HCT116 (cell line): ENCODE results near the gene MFRP. TPM values are rescaled to one million over a fixed set of nuclear protein-coding genes. Genes with fewer than 3 reads are reported as not detected.

Source experiments
- ATAC-seq: fragments of 200-7000 bp; cut with Tn5 transposase; 2 replicates; pipeline ENCODE4 v1.9.1; 2020; ENCODE audit warnings: mild to moderate bottlenecking, moderate library complexity
- BruUV-seq: library from RNA; stranded (reverse); fragments of 400-500 nt; replicated peaks from 2 replicates; lab custom pipeline; 2021; lab: Mats Ljungman, UMichigan
- CTCF ChIA-PET: fragments of 300-600 bp; sonication (Branson Sonifier 250); formaldehyde crosslinking; loops from one replicate; lab custom pipeline; 2021; ENCODE audit warnings: antibody characterized with exemption; lab: Charles Lee
- POLR2A ChIA-PET: fragments of 300-600, 350-600 bp; sonication (Branson Sonifier 250); formaldehyde crosslinking; loops from one replicate; lab custom pipeline; 2021; ENCODE audit warnings: antibody characterized with exemption; lab: Charles Lee
- RAD21 ChIA-PET, 2 experiments: fragments of 300-600 bp; sonication (Branson Sonifier 250); formaldehyde crosslinking; loops; one replicate each; lab custom pipeline; 2023; ENCODE audit warnings: low total read pairs in 2 of 2; ENCODE audit not compliant: uncharacterized antibody in 2 of 2, unreplicated experiment in 2 of 2, low non-redundant PET in 1 of 2; lab: Charles Lee
- DNase-seq: peaks from one replicate; pipeline ENCODE4 v3.0.0-alpha.2; 2010; ENCODE audit warnings: low read depth, low spot score
- H2AFZ ChIP-seq: fragments of 200-600 bp; shearing (Covaris generic), sonication (generic); 2 replicates; pipeline ENCODE4 v1.6.1; 2017; ENCODE audit warnings: low read depth, mixed run types, mixed read lengths, antibody characterized with exemption, low read length; ENCODE audit not compliant: poor library complexity, severe bottlenecking
- H3K27ac ChIP-seq: 2 replicates; pipeline ENCODE4 v1.5.1; 2012; ENCODE audit warnings: low read depth, low read length
- H3K27me3 ChIP-seq: fragments of 200-600 bp; sonication (generic); 2 replicates; pipeline ENCODE4 v1.6.1; 2016; ENCODE audit warnings: mixed run types, low read length, mixed read lengths; ENCODE audit not compliant: insufficient read depth
- H3K36me3 ChIP-seq, 2 experiments: fragments of 200-500 bp in 1 of 2; fragments of 200-600 bp in 1 of 2; sonication (Bioruptor generic) in 1 of 2; sonication (generic) in 1 of 2; 2 replicates each; pipeline versions ENCODE4 v1.5.1 to v1.6.1; 2014 to 2016; ENCODE audit warnings: low read length in 2 of 2, inconsistent platforms in 1 of 2, mixed read lengths in 1 of 2, mixed run types in 1 of 2; ENCODE audit not compliant: insufficient read depth in 2 of 2, control insufficient read depth in 1 of 2
- H3K4me1 ChIP-seq, 2 experiments: fragments of 200-600 bp in 1 of 2; sonication (generic) in 1 of 2; 2 replicates each; pipeline versions ENCODE4 v1.5.1 to v1.6.1; 2012 to 2017; ENCODE audit warnings: low read length in 2 of 2, inconsistent platforms in 1 of 2, mild to moderate bottlenecking in 1 of 2, mixed read lengths in 1 of 2, mixed run types in 1 of 2, moderate library complexity in 1 of 2; ENCODE audit not compliant: insufficient read depth in 2 of 2, control insufficient read depth in 1 of 2
- H3K4me2 ChIP-seq: fragments of 200-600 bp; sonication (generic); 2 replicates; pipeline ENCODE4 v1.6.1; 2017; ENCODE audit warnings: mixed run types, low read length, mixed read lengths
- H3K4me3 ChIP-seq, 2 experiments: fragments of 200-600 bp in 1 of 2; sonication (generic) in 1 of 2; replicated peaks in 1 of 2; 2 replicates each; pipeline ENCODE4 v1.5.1; 2011 to 2016; ENCODE audit warnings: low read length in 2 of 2, control low read depth in 1 of 2, low read depth in 1 of 2, mild to moderate bottlenecking in 1 of 2, mixed read lengths in 1 of 2, mixed run types in 1 of 2
- H3K79me2 ChIP-seq: fragments of 200-600 bp; sonication (generic); 2 replicates; pipeline ENCODE4 v1.6.1; 2017; ENCODE audit warnings: mild to moderate bottlenecking, mixed run types, low read length, moderate library complexity, mixed read lengths; ENCODE audit not compliant: insufficient read depth
- H3K9ac ChIP-seq: fragments of 200-600 bp; sonication (generic); 2 replicates; pipeline ENCODE4 v1.6.1; 2016; ENCODE audit warnings: low read length, mixed read lengths
- H3K9me2 ChIP-seq: fragments of 200-600 bp; sonication (generic), shearing (Covaris generic); 2 replicates; pipeline ENCODE4 v1.6.1; 2017; ENCODE audit warnings: mixed run types, mild to moderate bottlenecking, moderate library complexity; ENCODE audit not compliant: insufficient read depth
- H3K9me3 ChIP-seq, 2 experiments: fragments of 200-500 bp in 1 of 2; fragments of 200-600 bp in 1 of 2; sonication (Bioruptor generic) in 1 of 2; sonication (generic) in 1 of 2; 2 replicates each; pipeline ENCODE4 v1.6.1; 2014 to 2017; ENCODE audit warnings: low read length in 2 of 2, mixed read lengths in 2 of 2, inconsistent platforms in 1 of 2, low read depth in 1 of 2, mild to moderate bottlenecking in 1 of 2, mixed run types in 1 of 2, moderate library complexity in 1 of 2; ENCODE audit not compliant: control insufficient read depth in 1 of 2, insufficient read depth in 1 of 2
- H4K20me1 ChIP-seq: fragments of 200-600 bp; sonication (generic), shearing (Covaris generic); 2 replicates; pipeline ENCODE4 v1.6.1; 2017; ENCODE audit warnings: mixed run types, mild to moderate bottlenecking, moderate library complexity; ENCODE audit not compliant: insufficient read depth
- RAD21 ChIP-seq: IDR thresholded peaks from 2 replicates; pipeline ENCODE4 v1.6.1; 2012; ENCODE audit warnings: low read depth, mild to moderate bottlenecking
- SIN3A ChIP-seq: IDR thresholded peaks from 2 replicates; pipeline ENCODE4 v1.6.1; 2012; ENCODE audit warnings: low read depth
- SRF ChIP-seq: IDR thresholded peaks from 2 replicates; pipeline ENCODE4 v1.6.1; 2012; ENCODE audit warnings: low read depth
- ZNF274 ChIP-seq: fragments of 200-500 bp; sonication (Bioruptor generic); IDR thresholded peaks from 2 replicates; pipeline ENCODE4 v1.6.1; 2014; ENCODE audit warnings: mild to moderate bottlenecking, low read depth, low read length, inconsistent platforms
- intact Hi-C: fragments of 100-400 bp; cut with micrococcal nuclease; formaldehyde crosslinking; loops from 2 replicates; pipeline ENCODE4 v1.10.0; 2022
- total RNA-seq: library from RNA; stranded (reverse); gene quantifications from one replicate; pipeline ENCODE4 v1.2.1, GENCODE V29; 2021; ENCODE audit not compliant: unreplicated experiment
- TF ChIP-seq, protein P1 (sequence below): IDR thresholded peaks from 2 replicates; pipeline ENCODE4 v1.6.1; 2011; ENCODE audit warnings: mild to moderate bottlenecking, low read length, moderate library complexity; ENCODE audit not compliant: insufficient replicate concordance; ENCODE audit errors: extremely low read depth
- TF ChIP-seq, protein P2 (sequence below), 3 experiments: fragments of 200-600 bp in 1 of 3; sonication (generic) in 1 of 3; IDR thresholded peaks in 2 of 3; conservative IDR thresholded peaks in 1 of 3; 2 replicates each; pipeline ENCODE4 v1.5.1; 2012 to 2017; ENCODE audit warnings: low read depth in 2 of 3, low read length in 2 of 3, antibody characterized with exemption in 1 of 3, borderline replicate concordance in 1 of 3, control low read depth in 1 of 3, mild to moderate bottlenecking in 1 of 3, mixed read lengths in 1 of 3, mixed run types in 1 of 3, moderate library complexity in 1 of 3; ENCODE audit not compliant: insufficient read depth in 1 of 3
- TF ChIP-seq, protein P3 (sequence below): IDR thresholded peaks from 2 replicates; pipeline ENCODE4 v1.6.1; 2012

MFRP gene
- total RNA-seq, 1 experiment from 2014 or later, result not detected

DNA sequence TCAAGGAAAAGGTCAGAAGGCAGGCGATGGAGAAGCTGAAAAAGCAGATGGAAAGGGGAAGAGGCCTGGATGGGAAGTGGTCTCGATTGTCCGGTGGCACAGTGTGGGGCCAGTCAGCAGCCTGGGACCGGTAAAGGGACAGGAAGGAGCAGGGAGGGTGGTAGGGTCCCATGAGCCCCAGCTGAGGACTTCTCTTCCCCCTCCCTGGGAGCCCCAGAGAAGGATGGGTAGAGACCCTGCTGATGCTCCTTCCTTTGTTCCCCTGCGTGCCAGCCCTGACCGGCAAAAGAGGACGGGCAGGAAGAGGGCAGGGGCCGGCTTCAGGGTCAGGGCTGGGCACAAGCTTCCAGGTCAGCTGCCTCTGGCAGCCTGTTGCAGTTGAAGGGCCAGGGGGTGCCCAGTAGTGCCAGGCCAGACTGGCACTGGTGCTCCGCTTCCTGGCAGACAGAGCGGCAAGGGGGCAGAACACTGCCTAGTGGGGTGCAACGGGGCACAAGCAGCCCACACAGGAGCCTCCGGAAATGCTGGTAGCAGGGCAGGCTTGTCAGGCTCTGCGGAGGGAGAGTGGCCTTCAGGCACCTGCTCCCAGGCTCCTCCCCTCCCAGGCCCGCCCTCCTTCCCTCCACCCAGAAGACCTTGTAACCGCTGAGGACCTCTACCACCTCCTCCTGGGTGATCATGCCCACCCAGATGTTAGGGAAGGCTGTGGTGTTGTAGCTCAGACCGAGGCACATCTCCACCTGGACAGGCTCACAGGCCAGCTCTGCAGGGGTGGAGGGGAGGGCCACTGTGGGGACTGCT is 5.1 kb downstream of the MFRP start:
- ATAC-seq, result no peak
- POLR2A ChIA-PET, result no interaction called here

More for the DNA sequence above, 5.1 kb downstream of the MFRP start:
- no peaks in the 10 kb centered on the region for H3K9me2 ChIP-seq
- CTCF ChIA-PET, result interaction anchor here (1.2 to 1.6 kb wide), 4 partner anchors 13 to 135 kb away, joined by 4 to 10 read pairs (median 8); partner anchors contain the start of gene CBL
- no peak overlapping the region for H3K27ac ChIP-seq
- H4K20me1 ChIP-seq, result no peaks in the 10 kb centered on the region
- no peaks in the 10 kb centered on the region for H3K9me3 ChIP-seq
- H3K4me1 ChIP-seq, result peaks cover 0 to 34% of the 10 kb centered on the region in 2 experiments; a peak in 3 of 4 replicates
- no TSS peak for BruUV-seq
- intact Hi-C loops, result no loop called here
- peaks cover 10% of the 10 kb centered on the region for H3K79me2 ChIP-seq
- H3K4me2 ChIP-seq, result no peak overlapping the region
- TF ChIP-seq SIN3A (no peak), ZNF274 (no peak), RAD21 (no peak), SRF (no peak)
- TF ChIP-seq, protein P1, sequence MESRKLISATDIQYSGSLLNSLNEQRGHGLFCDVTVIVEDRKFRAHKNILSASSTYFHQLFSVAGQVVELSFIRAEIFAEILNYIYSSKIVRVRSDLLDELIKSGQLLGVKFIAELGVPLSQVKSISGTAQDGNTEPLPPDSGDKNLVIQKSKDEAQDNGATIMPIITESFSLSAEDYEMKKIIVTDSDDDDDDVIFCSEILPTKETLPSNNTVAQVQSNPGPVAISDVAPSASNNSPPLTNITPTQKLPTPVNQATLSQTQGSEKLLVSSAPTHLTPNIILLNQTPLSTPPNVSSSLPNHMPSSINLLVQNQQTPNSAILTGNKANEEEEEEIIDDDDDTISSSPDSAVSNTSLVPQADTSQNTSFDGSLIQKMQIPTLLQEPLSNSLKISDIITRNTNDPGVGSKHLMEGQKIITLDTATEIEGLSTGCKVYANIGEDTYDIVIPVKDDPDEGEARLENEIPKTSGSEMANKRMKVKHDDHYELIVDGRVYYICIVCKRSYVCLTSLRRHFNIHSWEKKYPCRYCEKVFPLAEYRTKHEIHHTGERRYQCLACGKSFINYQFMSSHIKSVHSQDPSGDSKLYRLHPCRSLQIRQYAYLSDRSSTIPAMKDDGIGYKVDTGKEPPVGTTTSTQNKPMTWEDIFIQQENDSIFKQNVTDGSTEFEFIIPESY, result no peak
- TF ChIP-seq, protein P2, sequence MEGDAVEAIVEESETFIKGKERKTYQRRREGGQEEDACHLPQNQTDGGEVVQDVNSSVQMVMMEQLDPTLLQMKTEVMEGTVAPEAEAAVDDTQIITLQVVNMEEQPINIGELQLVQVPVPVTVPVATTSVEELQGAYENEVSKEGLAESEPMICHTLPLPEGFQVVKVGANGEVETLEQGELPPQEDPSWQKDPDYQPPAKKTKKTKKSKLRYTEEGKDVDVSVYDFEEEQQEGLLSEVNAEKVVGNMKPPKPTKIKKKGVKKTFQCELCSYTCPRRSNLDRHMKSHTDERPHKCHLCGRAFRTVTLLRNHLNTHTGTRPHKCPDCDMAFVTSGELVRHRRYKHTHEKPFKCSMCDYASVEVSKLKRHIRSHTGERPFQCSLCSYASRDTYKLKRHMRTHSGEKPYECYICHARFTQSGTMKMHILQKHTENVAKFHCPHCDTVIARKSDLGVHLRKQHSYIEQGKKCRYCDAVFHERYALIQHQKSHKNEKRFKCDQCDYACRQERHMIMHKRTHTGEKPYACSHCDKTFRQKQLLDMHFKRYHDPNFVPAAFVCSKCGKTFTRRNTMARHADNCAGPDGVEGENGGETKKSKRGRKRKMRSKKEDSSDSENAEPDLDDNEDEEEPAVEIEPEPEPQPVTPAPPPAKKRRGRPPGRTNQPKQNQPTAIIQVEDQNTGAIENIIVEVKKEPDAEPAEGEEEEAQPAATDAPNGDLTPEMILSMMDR (IDR thresholded peaks at IDR 0.05 in 2 of 3, conservative IDR thresholded peaks at IDR 0.05 in 1 of 3; ENCODE audit: borderline replicate concordance in 1 of 3, insufficient read depth in 1 of 3, low read depth in 2 of 3, low read length in 2 of 3), result no peak
- TF ChIP-seq, protein P3, sequence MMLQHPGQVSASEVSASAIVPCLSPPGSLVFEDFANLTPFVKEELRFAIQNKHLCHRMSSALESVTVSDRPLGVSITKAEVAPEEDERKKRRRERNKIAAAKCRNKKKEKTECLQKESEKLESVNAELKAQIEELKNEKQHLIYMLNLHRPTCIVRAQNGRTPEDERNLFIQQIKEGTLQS, result no peak
- TF ChIP-seq, all 23 proteins: peak for 0
- peaks cover 0 to 9% of the 10 kb centered on the region in 2 experiments; a peak in 1 of 4 replicates for H3K36me3 ChIP-seq
- no peak for DNase-seq
- RAD21 ChIA-PET, result no interaction called here
- no peak overlapping the region for H3K4me3 ChIP-seq
- no peaks in the 10 kb centered on the region for H3K27me3 ChIP-seq
- no peak overlapping the region for H2AFZ ChIP-seq
- no peak overlapping the region for H3K9ac ChIP-seq
